HepG2 (cell line): Measurements from ENCODE around the gene MAGED1. TPM values are rescaled to one million over a fixed set of nuclear protein-coding genes. Genes with fewer than 3 reads are reported as not detected.
A peak's percentile ranks its signal among the peaks of the same experiment; 100 is the strongest.

Experiments
- CBFB ChIP-seq: sonication (generic); formaldehyde crosslinking; IDR thresholded peaks from 2 replicates; pipeline ENCODE4 v1.4.0; 2020; ENCODE audit warnings: missing genetic modification reagents
- GMEB1 ChIP-seq: sonication (generic); formaldehyde crosslinking; IDR thresholded peaks from 2 replicates; pipeline ENCODE4 v1.5.1; 2020; ENCODE audit warnings: missing genetic modification reagents, mild to moderate bottlenecking, borderline replicate concordance
- GTF2F1 ChIP-seq: fragments of 150-350 bp; IDR thresholded peaks from 2 replicates; pipeline ENCODE4 v1.6.1; 2014; ENCODE audit warnings: low read length
- HOXA3 ChIP-seq: sonication (generic); formaldehyde crosslinking; IDR thresholded peaks from 2 replicates; pipeline ENCODE4 v1.5.0; 2020; ENCODE audit warnings: missing genetic modification reagents
- MNT ChIP-seq: fragments of 450-650 bp; IDR thresholded peaks from 2 replicates; pipeline ENCODE4 v1.6.1; 2016
- NFYB ChIP-seq: sonication (generic); formaldehyde crosslinking; IDR thresholded peaks from 2 replicates; pipeline ENCODE4 v1.4.0; 2020; ENCODE audit warnings: missing genetic modification reagents
- NR0B2 ChIP-seq: sonication (generic); formaldehyde crosslinking; IDR thresholded peaks from 2 replicates; pipeline ENCODE4 v1.4.0; 2020; ENCODE audit warnings: mild to moderate bottlenecking, missing genetic modification reagents
- RORA ChIP-seq: sonication (generic); formaldehyde crosslinking; IDR thresholded peaks from 2 replicates; pipeline ENCODE4 v1.5.0; 2020; ENCODE audit warnings: mild to moderate bottlenecking, missing genetic modification reagents, moderate library complexity
- SKIL ChIP-seq: sonication (generic); formaldehyde crosslinking; IDR thresholded peaks from 2 replicates; pipeline ENCODE4 v1.8.0; 2022; ENCODE audit warnings: missing genetic modification reagents, mild to moderate bottlenecking, moderate library complexity, borderline replicate concordance
- THAP7 ChIP-seq: sonication (generic); formaldehyde crosslinking; IDR thresholded peaks from 2 replicates; pipeline ENCODE4 v1.8.1; 2023; ENCODE audit warnings: mild to moderate bottlenecking, missing genetic modification reagents
- ZBTB1 ChIP-seq: sonication (generic); formaldehyde crosslinking; IDR thresholded peaks from 2 replicates; pipeline ENCODE4 v1.4.0; 2020; ENCODE audit warnings: missing genetic modification reagents, borderline replicate concordance
- ZBTB3 ChIP-seq: sonication (generic); formaldehyde crosslinking; IDR thresholded peaks from 2 replicates; pipeline ENCODE4 v1.4.0; 2020; ENCODE audit warnings: low read depth, mild to moderate bottlenecking, moderate library complexity, missing genetic modification reagents, borderline replicate concordance
- ZNF333 ChIP-seq: sonication (generic); formaldehyde crosslinking; IDR thresholded peaks from 2 replicates; pipeline ENCODE4 v1.4.0; 2020; ENCODE audit warnings: mild to moderate bottlenecking, missing genetic modification reagents, borderline replicate concordance
- ZNF33B ChIP-seq: sonication (generic); formaldehyde crosslinking; IDR thresholded peaks from 2 replicates; pipeline ENCODE4 v1.5.1; 2020; ENCODE audit warnings: mild to moderate bottlenecking, missing genetic modification reagents
- ZNF383 ChIP-seq: sonication (generic); formaldehyde crosslinking; IDR thresholded peaks from 2 replicates; pipeline ENCODE4 v1.4.0; 2020; ENCODE audit warnings: missing genetic modification reagents, mild to moderate bottlenecking, borderline replicate concordance
- ZNF562 ChIP-seq: sonication (generic); formaldehyde crosslinking; IDR thresholded peaks from 2 replicates; pipeline ENCODE4 v1.8.0; 2022; ENCODE audit warnings: missing genetic modification reagents, borderline replicate concordance
- ZNF740 ChIP-seq: sonication (generic); formaldehyde crosslinking; IDR thresholded peaks from 2 replicates; pipeline ENCODE4 v1.4.0; 2020; ENCODE audit warnings: missing genetic modification reagents
- ZNF775 ChIP-seq: sonication (generic); formaldehyde crosslinking; IDR thresholded peaks from 2 replicates; pipeline ENCODE4 v1.4.0; 2020; ENCODE audit warnings: missing genetic modification reagents, mild to moderate bottlenecking, moderate library complexity, borderline replicate concordance
- ZNF784 ChIP-seq: sonication (generic); formaldehyde crosslinking; IDR thresholded peaks from 2 replicates; pipeline ENCODE4 v1.5.1; 2020; ENCODE audit warnings: missing genetic modification reagents, mild to moderate bottlenecking, borderline replicate concordance
- ZSCAN21 ChIP-seq: sonication (generic); formaldehyde crosslinking; IDR thresholded peaks from 2 replicates; pipeline ENCODE4 v1.8.0; 2022; ENCODE audit warnings: mild to moderate bottlenecking, missing genetic modification reagents, moderate library complexity, borderline replicate concordance
- ZSCAN25 ChIP-seq: sonication (generic); formaldehyde crosslinking; IDR thresholded peaks from 2 replicates; pipeline ENCODE4 v1.8.0; 2022; ENCODE audit warnings: mild to moderate bottlenecking, missing genetic modification reagents
- polyA plus RNA-seq, 8 experiments: library from polyadenylated mRNA; depleted of rRNA in 3 of 8; stranded (reverse) in 7 of 8; unstranded in 1 of 8; fragments of >200 nt; fragmentation: Illumina TruSeq in 4 of 8; extraction: Trizol in 4 of 8; gene quantifications; 2 replicates each; pipeline versions ENCODE4 v1.2.1 to v1.2.3, GENCODE V29; 2011 to 2016; ENCODE audit warnings: low read depth in 4 of 8, missing spikeins in 1 of 8, mixed read lengths in 1 of 8; ENCODE audit not compliant: insufficient read depth in 1 of 8
- total RNA-seq, 5 experiments: library from RNA; depleted of rRNA; stranded (reverse); fragments of >200 nt; fragmentation: Illumina TruSeq; extraction: Trizol; gene quantifications; 2 replicates each; pipeline ENCODE4 v1.2.3, GENCODE V29; 2016; ENCODE audit warnings: low read depth in 1 of 5

MAGED1 gene
- total and polyA plus RNA-seq, 2 of the 13 experiments (the other 11 are each of a cell fraction or from before 2014, with no cell fraction given), result 105 to 137 TPM

- TF ChIP-seq ZNF33B (CRISPR knock-in tag) (no peak), CBFB (no peak), SKIL (no peak), ZSCAN21 (CRISPR knock-in tag) (no peak), ZNF383 (CRISPR knock-in tag) (no peak), ZSCAN25 (CRISPR knock-in tag) (no peak), ZNF740 (CRISPR knock-in tag) (no peak), ZBTB3 (CRISPR knock-in tag) (no peak), ZBTB1 (no peak), GTF2F1 (no peak), NR0B2 (CRISPR knock-in tag) (no peak), HOXA3 (no peak), ZNF784 (CRISPR knock-in tag) (no peak), RORA (CRISPR knock-in tag) (no peak), NFYB (CRISPR knock-in tag) (peak; percentile 40; the same call in 1 of the 2 replicates), ZNF333 (CRISPR knock-in tag) (no peak), GMEB1 (CRISPR knock-in tag) (no peak), MNT (peak; percentile 30; the same call in 1 of the 2 replicates), ZNF562 (CRISPR knock-in tag) (no peak), ZNF775 (CRISPR knock-in tag) (no peak), THAP7 (CRISPR knock-in tag) (no peak)
Measured at GRCh38 chrX:51892921-51893745, at the start of gene MAGED1 (continued).
